Neural cell (in vitro differentiated cells): ENCODE measurements around the gene RGS17.

Experiments used
- EP300 ChIP-seq: fragments of 450-650 bp; conservative IDR thresholded peaks from 2 replicates; pipeline ENCODE4 v1.6.1; 2014; ENCODE audit warnings: antibody characterized with exemption, mild to moderate bottlenecking, moderate library complexity; ENCODE audit not compliant: poor library complexity, severe bottlenecking
- SMC3 ChIP-seq: fragments of 450-650 bp; conservative IDR thresholded peaks from 2 replicates; pipeline ENCODE4 v1.6.1; 2014; ENCODE audit warnings: antibody characterized with exemption, mild to moderate bottlenecking, moderate library complexity; ENCODE audit not compliant: poor library complexity
- TF ChIP-seq, protein P1 (sequence below): fragments of 450-650 bp; IDR thresholded peaks from 2 replicates; pipeline ENCODE4 v1.5.1; 2014; ENCODE audit warnings: antibody characterized with exemption, mild to moderate bottlenecking, moderate library complexity; ENCODE audit not compliant: poor library complexity, severe bottlenecking
- TF ChIP-seq, protein P2 (sequence below): IDR thresholded peaks from 2 replicates; pipeline ENCODE4 v1.6.1; 2012; ENCODE audit warnings: borderline replicate concordance

DNA sequence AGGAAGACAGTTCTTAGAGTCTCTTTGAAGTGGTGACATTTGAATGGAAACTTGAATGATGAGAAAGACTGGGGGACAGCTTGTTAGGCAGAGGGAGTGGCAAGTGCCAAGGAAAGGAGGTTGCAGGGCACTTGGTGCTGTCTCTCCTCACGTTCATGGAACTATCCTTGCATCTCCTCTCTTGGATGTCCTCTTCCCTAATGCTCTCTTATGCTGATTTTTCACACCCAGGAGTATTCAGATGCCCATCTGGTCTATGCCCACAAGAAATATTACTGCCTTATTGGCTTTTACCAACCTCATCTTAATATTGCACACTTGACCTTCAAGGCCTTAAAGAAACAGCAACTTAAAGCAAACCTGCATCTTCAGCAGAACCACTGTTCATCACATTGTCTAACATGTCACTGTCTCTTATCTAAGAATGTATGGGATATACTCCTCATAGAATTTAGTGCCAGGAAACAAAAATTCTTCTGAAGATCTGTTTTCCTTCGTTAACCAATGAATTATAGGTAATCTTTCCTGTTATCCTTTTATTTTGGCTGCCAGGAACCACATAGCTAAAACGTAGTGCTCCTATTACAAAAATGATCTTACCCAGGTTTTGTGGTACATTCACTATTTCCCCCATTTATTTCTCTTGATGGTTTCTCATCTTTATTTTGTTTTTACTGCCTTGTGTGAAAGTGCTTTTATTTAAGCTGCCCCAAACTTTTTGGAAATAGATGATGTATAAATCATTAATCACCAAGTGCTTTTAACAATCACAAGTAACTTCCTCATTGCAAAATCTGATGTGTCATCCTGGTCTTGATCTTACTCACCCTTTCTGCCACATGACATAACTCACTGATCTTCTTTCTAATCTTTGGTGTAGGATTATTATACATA lies 12.8 kb downstream of the RGS17 start:
- TF ChIP-seq, protein P1, sequence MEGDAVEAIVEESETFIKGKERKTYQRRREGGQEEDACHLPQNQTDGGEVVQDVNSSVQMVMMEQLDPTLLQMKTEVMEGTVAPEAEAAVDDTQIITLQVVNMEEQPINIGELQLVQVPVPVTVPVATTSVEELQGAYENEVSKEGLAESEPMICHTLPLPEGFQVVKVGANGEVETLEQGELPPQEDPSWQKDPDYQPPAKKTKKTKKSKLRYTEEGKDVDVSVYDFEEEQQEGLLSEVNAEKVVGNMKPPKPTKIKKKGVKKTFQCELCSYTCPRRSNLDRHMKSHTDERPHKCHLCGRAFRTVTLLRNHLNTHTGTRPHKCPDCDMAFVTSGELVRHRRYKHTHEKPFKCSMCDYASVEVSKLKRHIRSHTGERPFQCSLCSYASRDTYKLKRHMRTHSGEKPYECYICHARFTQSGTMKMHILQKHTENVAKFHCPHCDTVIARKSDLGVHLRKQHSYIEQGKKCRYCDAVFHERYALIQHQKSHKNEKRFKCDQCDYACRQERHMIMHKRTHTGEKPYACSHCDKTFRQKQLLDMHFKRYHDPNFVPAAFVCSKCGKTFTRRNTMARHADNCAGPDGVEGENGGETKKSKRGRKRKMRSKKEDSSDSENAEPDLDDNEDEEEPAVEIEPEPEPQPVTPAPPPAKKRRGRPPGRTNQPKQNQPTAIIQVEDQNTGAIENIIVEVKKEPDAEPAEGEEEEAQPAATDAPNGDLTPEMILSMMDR: no peak
- TF ChIP-seq SMC3 (no peak), EP300 (no peak)
- TF ChIP-seq, protein P2, sequence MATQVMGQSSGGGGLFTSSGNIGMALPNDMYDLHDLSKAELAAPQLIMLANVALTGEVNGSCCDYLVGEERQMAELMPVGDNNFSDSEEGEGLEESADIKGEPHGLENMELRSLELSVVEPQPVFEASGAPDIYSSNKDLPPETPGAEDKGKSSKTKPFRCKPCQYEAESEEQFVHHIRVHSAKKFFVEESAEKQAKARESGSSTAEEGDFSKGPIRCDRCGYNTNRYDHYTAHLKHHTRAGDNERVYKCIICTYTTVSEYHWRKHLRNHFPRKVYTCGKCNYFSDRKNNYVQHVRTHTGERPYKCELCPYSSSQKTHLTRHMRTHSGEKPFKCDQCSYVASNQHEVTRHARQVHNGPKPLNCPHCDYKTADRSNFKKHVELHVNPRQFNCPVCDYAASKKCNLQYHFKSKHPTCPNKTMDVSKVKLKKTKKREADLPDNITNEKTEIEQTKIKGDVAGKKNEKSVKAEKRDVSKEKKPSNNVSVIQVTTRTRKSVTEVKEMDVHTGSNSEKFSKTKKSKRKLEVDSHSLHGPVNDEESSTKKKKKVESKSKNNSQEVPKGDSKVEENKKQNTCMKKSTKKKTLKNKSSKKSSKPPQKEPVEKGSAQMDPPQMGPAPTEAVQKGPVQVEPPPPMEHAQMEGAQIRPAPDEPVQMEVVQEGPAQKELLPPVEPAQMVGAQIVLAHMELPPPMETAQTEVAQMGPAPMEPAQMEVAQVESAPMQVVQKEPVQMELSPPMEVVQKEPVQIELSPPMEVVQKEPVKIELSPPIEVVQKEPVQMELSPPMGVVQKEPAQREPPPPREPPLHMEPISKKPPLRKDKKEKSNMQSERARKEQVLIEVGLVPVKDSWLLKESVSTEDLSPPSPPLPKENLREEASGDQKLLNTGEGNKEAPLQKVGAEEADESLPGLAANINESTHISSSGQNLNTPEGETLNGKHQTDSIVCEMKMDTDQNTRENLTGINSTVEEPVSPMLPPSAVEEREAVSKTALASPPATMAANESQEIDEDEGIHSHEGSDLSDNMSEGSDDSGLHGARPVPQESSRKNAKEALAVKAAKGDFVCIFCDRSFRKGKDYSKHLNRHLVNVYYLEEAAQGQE: no peak
